DOHH2 (cell line): ENCODE data around the gene OR2AE1.

Experiments
- H3F3A ChIP-seq: fragments of 200-600 bp; sonication (generic), shearing (Covaris generic); 2 replicates; pipeline ENCODE4 v1.6.0; 2016; ENCODE audit warnings: antibody characterized with exemption, mild to moderate bottlenecking; ENCODE audit not compliant: control insufficient read depth, insufficient read depth
- H3K27ac ChIP-seq: fragments of 200-600 bp; sonication (generic); 2 replicates; pipeline ENCODE4 v1.5.1; 2014; ENCODE audit warnings: low read depth, mild to moderate bottlenecking, low read length, moderate library complexity
- H3K27me3 ChIP-seq: fragments of 200-600 bp; sonication (generic); 2 replicates; pipeline ENCODE4 v1.6.1; 2014; ENCODE audit warnings: mild to moderate bottlenecking, low read length, mixed read lengths; ENCODE audit not compliant: control insufficient read depth
- H3K36me3 ChIP-seq: fragments of 200-600 bp; sonication (generic); 2 replicates; pipeline ENCODE4 v1.6.1; 2014; ENCODE audit warnings: mild to moderate bottlenecking, low read length, moderate library complexity, mixed read lengths; ENCODE audit not compliant: control insufficient read depth
- H3K4me1 ChIP-seq: fragments of 200-600 bp; sonication (generic); 2 replicates; pipeline ENCODE4 v1.6.1; 2014; ENCODE audit warnings: mild to moderate bottlenecking, low read length, mixed read lengths; ENCODE audit not compliant: control insufficient read depth
- H3K4me2 ChIP-seq: fragments of 200-600 bp; sonication (generic); 2 replicates; pipeline ENCODE4 v1.6.0; 2014; ENCODE audit warnings: mild to moderate bottlenecking, low read length, moderate library complexity
- H3K4me3 ChIP-seq: fragments of 200-600 bp; sonication (generic); 2 replicates; pipeline ENCODE4 v1.5.1; 2014; ENCODE audit warnings: mild to moderate bottlenecking, low read length, mixed read lengths
- H3K79me2 ChIP-seq: fragments of 200-600 bp; sonication (generic); 2 replicates; pipeline ENCODE4 v1.6.1; 2014; ENCODE audit warnings: mild to moderate bottlenecking, low read length, mixed read lengths; ENCODE audit not compliant: control insufficient read depth
- H3K9me2 ChIP-seq: fragments of 200-600 bp; sonication (generic); replicated peaks from 2 replicates; pipeline ENCODE4 v1.6.1; 2014; ENCODE audit warnings: mild to moderate bottlenecking, low read length, mixed read lengths; ENCODE audit not compliant: control insufficient read depth
- H3K9me3 ChIP-seq: fragments of 200-600 bp; sonication (generic); 2 replicates; pipeline ENCODE4 v1.6.1; 2014; ENCODE audit warnings: antibody characterized with exemption, low read length, mixed read lengths; ENCODE audit not compliant: control insufficient read depth, insufficient read depth
- H4K20me1 ChIP-seq: fragments of 200-600 bp; sonication (generic); 2 replicates; pipeline ENCODE4 v1.6.0; 2014; ENCODE audit warnings: low read depth, mild to moderate bottlenecking, antibody characterized with exemption, low read length, moderate library complexity; ENCODE audit not compliant: control insufficient read depth, insufficient read depth
- EZH2phosphoT487 ChIP-seq: fragments of 200-600 bp; sonication (generic); IDR thresholded peaks from 2 replicates; pipeline ENCODE4 v1.6.1; 2017; ENCODE audit warnings: borderline replicate concordance, mild to moderate bottlenecking, antibody characterized with exemption, low read length, moderate library complexity, mixed read lengths
- TF ChIP-seq, protein P1 (sequence below): fragments of 200-600 bp; sonication (generic); IDR thresholded peaks from one replicate; pipeline ENCODE4 v1.5.1; 2014; ENCODE audit warnings: antibody characterized with exemption, mild to moderate bottlenecking, low read depth, low read length; ENCODE audit not compliant: poor library complexity, severe bottlenecking

Gene OR2AE1

DNA sequence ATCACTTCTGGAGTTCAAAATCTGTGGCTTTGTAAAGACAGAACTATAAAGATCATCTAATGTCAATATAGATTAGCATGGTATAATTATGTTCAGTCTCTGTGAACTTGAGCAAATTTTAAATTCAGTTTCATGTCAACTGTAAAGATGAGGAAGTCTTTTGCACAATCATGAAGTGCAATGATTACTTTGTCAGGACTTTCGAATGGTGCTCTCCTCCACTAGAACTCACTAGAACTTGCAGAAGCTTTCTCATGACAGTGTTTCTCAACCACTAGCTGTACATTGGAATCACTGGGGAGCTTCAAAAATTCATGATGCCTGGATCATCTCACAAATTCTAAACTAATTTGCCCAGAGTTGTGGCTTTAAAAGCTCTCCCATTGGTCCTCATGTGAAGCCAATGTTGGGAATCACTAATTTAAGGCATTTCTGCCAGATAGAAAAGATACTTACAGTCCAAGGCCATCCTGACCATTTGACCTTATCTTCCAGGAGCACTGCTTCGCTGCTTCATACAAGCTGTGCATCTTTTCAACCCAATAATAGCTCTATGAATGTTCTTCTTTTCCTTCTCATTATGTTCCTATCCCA is 12.9 kb downstream of the OR2AE1 start:
- no peak overlapping the region for H3K27ac ChIP-seq
- no peak for TF ChIP-seq EZH2phosphoT487
- TF ChIP-seq, protein P1, sequence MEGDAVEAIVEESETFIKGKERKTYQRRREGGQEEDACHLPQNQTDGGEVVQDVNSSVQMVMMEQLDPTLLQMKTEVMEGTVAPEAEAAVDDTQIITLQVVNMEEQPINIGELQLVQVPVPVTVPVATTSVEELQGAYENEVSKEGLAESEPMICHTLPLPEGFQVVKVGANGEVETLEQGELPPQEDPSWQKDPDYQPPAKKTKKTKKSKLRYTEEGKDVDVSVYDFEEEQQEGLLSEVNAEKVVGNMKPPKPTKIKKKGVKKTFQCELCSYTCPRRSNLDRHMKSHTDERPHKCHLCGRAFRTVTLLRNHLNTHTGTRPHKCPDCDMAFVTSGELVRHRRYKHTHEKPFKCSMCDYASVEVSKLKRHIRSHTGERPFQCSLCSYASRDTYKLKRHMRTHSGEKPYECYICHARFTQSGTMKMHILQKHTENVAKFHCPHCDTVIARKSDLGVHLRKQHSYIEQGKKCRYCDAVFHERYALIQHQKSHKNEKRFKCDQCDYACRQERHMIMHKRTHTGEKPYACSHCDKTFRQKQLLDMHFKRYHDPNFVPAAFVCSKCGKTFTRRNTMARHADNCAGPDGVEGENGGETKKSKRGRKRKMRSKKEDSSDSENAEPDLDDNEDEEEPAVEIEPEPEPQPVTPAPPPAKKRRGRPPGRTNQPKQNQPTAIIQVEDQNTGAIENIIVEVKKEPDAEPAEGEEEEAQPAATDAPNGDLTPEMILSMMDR = no peak

DNA sequence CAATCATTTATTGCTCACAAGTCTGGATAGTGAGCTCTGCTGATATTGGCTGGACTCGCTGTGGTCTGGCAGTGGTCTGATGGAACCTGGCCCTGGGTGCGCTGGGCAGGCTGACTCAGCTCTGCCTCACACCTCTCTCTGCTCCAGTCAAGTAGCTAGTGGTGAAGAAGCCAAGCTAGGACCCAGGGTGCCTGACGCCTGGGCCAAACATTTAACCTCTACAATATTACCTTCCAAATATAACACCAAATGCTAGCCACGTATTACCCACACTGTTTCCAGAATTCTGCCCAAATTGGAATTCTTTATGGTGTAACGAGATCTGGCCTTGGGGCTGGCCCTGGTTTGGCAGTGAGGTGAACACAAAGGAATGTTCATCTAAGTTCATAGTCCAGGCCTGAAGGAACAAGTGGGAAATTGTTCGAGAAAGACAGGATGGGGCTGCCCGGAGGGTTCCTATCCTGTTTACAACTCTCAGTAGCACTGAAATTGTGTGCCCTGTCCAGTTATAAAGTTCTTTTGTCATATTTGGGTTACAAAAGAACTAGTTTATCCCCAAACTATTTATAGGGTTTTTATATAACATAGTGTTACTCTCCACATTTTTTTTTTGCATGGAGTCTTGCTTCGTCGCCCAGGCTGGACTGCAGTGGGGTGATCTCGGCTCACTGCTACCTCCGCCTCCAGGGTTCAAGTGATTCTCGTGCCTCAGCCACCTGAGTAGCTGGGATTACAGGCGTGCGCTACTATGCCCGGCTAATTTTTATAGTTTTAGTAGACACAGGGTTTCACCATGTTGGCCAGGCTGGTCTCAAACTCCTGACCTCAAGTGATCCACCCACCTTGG is 16.3 kb downstream of the OR2AE1 start:
- Histone ChIP-seq H3F3A (no peaks in the 10 kb centered on the region), H3K4me3 (no peak overlapping the region), H3K9me2 (no peaks in the 10 kb centered on the region), H3K4me2 (no peak overlapping the region), H3K4me1 (no peaks in the 10 kb centered on the region), H3K9me3 (no peaks in the 10 kb centered on the region), H3K36me3 (no peaks in the 10 kb centered on the region), H3K27me3 (peaks cover 27% of the 10 kb centered on the region), H4K20me1 (no peaks in the 10 kb centered on the region), H3K27ac (no peak overlapping the region), H3K79me2 (no peaks in the 10 kb centered on the region)
- TF ChIP-seq, protein P1 = no peak

More for the DNA sequence above, 12.9 kb downstream of the OR2AE1 start:
- Histone ChIP-seq H3K4me2 (no peak overlapping the region), H3F3A (no peaks in the 10 kb centered on the region), H3K36me3 (no peaks in the 10 kb centered on the region), H3K79me2 (no peaks in the 10 kb centered on the region), H3K9me3 (no peaks in the 10 kb centered on the region), H3K4me3 (no peak overlapping the region), H4K20me1 (no peaks in the 10 kb centered on the region), H3K9me2 (no peaks in the 10 kb centered on the region), H3K27me3 (peaks cover 35% of the 10 kb centered on the region), H3K4me1 (no peaks in the 10 kb centered on the region)

DNA sequence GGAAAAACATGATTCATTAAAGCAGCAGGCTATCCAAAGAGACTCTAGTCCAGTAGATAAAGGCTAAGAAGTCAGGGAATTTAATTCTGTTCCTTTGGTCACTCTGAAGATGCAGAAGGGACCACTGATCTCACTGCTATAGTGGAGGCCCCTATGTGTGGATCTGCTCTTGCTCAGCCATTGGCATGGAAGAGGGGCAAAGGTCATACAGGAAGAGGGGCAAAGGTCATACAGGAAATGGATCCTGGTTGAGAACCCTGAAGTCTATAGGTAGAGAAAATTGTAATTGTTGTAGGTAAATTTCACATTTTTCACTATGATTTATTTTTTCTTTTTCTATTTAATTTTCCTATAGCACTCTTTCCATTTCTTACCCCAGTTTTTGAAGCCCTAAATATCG is 21.6 kb downstream of the OR2AE1 start:
- TF ChIP-seq, protein P1 = no peak
- TF ChIP-seq EZH2phosphoT487 = no peak
- Histone ChIP-seq H3K9me2 (no peaks in the 10 kb centered on the region), H3K27ac (no peak overlapping the region), H3K4me3 (no peak overlapping the region), H3K27me3 (peaks cover 3% of the 10 kb centered on the region; the same call in 1 of the 2 replicates), H4K20me1 (no peaks in the 10 kb centered on the region), H3K4me1 (no peaks in the 10 kb centered on the region), H3F3A (no peaks in the 10 kb centered on the region), H3K36me3 (no peaks in the 10 kb centered on the region), H3K79me2 (no peaks in the 10 kb centered on the region), H3K9me3 (no peaks in the 10 kb centered on the region), H3K4me2 (no peak overlapping the region)
